Measurements from ENCODE around the gene HABP2.

The HABP2 gene

GRCh38 chr10:113552701-113553100, at the start of gene HABP2:
HABP2 (plus strand) TSS chr10:113553053; CDS start chr10:113553122, 69 bp downstream.
- no peak for DNase-seq (ENCODE audit: low read depth in 2 of 2)

- DNase-seq (ENCODE audit: low read depth in 2 of 2), result no peak
Measured at GRCh38 chr10:113503930-113504329, 48.9 kb upstream of the HABP2 start.

DNA sequence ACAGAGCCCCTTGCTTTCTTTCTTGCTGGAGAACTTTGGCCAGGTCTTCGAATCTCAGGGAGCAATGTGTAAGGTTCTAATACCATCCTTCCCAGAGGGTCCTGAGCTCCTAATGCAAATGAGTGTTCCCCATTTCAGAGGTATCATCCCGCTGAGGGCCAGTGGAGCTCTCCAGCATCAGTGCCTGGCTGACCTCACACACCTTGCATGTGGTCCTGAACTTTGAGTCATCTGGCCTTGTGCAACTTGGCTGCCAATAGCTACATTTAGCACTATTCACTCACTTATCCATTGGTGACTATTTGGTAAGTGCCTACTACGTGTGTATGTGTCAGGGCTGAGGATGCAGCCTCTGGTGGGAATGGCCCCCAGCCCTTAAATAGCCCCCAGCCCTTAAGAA, 48.4 kb upstream of the HABP2 start:
- DNase-seq (ENCODE audit: low read depth in 2 of 2), result no peak

DNA sequence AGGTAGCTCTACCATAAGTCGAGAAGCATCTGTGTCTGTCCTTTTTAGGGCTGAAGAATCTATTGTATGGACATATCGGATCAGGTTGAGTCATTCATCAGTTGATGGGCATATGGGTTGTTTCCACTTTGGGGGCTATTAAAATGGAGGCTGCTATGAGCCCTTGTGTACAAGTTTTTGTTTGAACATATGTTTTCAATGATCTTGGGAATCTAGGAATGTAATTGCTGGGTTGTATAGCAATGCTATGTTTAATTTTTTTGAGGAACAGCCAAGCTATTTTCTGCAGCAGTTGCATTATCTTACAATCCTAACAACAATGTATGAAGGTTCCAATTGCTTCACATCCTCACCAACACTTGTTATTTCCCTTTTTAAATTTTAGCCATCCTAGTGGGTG, 46.4 kb upstream of the HABP2 start:
- DNase-seq (ENCODE audit: low read depth in 2 of 2), result no peak

GRCh38 chr10:113511419-113511818, 41.4 kb upstream of the HABP2 start:
- no peak for DNase-seq (ENCODE audit: low read depth in 2 of 2)

DNA sequence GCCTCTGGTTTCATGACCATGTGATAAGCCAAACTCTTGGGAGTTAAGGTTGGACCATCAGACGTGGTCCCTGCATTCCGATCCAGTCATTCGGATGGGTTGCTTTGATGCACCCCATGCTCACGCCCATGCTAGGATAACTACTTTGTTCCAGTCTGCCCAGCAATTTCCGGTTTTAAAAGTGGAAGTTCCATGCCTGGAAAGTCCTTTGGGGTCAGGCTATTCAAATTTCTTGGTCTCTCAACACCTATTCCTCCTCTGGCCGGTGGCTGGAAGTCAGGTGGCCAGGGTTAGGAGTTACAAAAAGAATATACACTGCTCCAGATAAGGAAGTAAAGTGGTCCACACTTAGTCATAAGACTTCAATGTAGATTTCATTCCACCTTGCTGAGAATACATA, 37.7 kb upstream of the HABP2 start:
- DNase-seq (ENCODE audit: low read depth in 2 of 2), result no peak

DNA sequence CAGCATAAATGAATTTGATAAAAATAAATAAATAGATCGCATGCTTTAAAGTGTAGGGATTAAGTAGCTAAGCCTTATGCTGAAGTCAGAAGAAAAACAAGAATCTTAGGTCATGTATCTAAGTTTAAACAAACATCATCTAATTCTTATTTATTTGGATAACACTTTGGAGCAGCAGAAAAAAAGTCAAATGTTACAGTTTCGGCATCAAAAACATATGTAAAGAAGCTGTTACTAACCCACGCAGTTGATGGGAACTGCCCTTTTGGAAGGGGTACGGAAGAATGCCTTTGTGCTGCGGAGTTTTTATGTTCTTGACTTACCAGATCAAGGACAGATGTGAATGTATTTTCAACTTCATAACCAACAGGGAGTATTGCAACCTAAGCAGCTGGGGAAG, 37.3 kb upstream of the HABP2 start:
- no peak for DNase-seq (ENCODE audit: low read depth in 2 of 2)

DNA sequence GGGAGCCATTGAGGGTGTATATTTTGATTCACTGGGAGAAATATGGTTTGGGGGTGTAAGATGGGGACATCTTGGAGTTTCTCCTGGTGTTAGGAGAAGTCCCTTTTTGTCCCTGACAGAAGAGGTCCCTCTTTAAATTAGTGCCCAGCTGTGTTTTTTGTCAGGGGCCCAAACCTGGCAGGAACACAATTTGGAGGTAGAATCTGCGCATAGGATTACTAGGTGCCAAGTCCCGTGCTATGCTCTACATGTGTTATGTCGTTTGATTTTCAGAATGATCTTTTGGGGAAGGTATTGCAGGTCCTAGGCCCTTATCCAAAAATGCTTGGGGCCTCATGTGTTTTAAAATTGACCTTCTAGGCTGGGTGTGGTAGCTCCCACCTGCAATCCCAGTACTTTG, 36.8 kb upstream of the HABP2 start:
- DNase-seq (ENCODE audit: low read depth in 2 of 2), result no peak

- DNase-seq (ENCODE audit: low read depth in 2 of 2), result no peak
Measured at GRCh38 chr10:113517165-113517900, 35.5 kb upstream of the HABP2 start.

GRCh38 chr10:113517901-113518260, 35.0 kb upstream of the HABP2 start:
- DNase-seq (ENCODE audit: low read depth in 2 of 2), result no peak

DNA sequence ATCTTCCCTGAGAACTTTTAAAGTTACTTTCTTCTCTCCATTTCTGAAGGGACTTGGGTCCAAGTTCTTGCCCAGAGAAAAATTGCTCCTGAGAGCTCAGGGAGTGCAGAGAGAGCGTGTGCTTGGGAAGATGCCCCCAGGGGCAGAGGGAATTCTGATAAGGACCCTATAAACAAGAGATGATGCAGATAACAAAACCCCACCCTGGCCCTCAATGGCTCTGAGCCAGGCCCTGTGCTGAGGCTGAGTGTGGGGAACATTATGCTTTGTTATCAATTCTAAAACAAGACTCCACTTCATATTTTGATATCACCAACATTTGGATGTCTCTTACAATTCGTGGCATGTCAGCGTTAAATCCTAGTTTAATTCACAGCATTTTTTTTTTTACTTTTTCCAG, 34.4 kb upstream of the HABP2 start:
- no peak for DNase-seq (ENCODE audit: low read depth in 2 of 2)

- DNase-seq (ENCODE audit: low read depth in 2 of 2), result no peak
Measured at GRCh38 chr10:113518816-113519591, 33.8 kb upstream of the HABP2 start.

GRCh38 chr10:113519681-113520115, 33.2 kb upstream of the HABP2 start:
- no peak for DNase-seq (ENCODE audit: low read depth in 2 of 2)

GRCh38 chr10:113520261-113520660, 32.6 kb upstream of the HABP2 start:
- no peak for DNase-seq (ENCODE audit: low read depth in 2 of 2)

- DNase-seq (ENCODE audit: low read depth in 2 of 2), result no peak
Measured at GRCh38 chr10:113520690-113521474, 32.0 kb upstream of the HABP2 start.

GRCh38 chr10:113521475-113521795, 31.4 kb upstream of the HABP2 start:
- DNase-seq (ENCODE audit: low read depth in 2 of 2), result no peak

- no peak for DNase-seq (ENCODE audit: low read depth in 2 of 2)
Measured at GRCh38 chr10:113522460-113522859, 30.4 kb upstream of the HABP2 start.

GRCh38 chr10:113523071-113523470, 29.8 kb upstream of the HABP2 start:
- no peak for DNase-seq (ENCODE audit: low read depth in 2 of 2)

DNA sequence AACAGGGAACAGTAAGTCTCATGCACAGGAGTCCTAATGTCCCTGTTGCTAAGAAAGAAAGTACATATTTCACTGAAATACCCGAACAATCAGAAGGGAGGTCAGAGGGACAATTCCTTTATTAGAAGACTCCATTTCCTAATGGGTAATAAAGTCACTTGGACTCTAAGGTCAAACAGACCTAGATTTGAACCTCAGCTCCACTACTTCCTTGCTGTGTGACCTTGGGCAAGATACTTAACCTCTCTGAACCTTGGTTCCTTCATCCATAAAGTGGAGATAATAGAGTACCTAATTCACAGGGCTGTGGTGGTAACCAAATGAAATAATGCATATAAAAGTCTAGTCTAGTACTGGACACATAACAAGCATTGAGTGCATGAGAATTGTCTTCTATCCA, 29.2 kb upstream of the HABP2 start:
- no peak for DNase-seq (ENCODE audit: low read depth in 2 of 2)

GRCh38 chr10:113524120-113524519, 28.7 kb upstream of the HABP2 start:
- no peak for DNase-seq (ENCODE audit: low read depth in 2 of 2)

DNA sequence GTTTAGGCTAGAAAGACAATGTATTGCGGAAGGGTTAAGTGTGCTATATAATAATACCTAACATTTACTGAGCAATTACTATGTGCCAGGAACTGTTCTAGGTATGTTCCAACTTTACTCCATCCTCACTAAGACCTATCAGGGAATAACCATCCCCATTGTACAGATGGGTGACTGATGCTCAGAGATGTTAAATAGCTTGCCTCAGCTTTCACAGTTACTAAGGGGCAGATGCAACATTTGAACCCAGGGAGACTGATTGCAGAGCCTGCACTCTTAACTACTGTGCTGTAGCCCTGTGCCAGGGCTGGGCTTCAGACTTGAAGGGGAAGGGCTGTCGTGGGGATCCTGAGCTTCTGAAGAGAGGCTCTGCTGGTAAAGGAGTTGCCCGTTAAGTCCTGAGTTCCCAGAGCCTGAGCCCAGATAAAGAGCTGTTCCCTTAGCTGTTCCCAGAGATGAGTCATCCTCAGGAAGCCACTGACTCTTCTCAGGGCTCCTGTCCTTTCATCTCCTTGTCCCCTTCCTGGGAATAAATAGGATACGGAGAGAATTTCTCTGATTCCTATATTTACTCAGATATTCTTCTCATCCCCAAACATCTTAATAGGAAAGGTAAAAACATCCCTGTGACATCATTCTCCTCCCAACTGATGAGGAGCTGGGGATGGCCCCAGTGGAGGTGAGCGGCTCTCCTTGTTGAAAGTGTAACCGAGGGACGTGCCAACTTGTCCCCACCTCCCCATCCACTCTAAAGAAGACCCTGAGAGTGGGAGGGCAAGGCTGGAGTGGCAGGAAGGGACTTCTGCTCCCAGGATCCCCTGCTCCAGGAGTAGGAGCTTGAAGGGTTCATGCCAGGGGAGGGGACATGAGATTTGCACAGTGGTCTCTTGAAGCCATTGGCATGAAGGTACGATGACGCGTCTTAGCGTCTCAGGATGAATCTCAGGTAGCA, 28.0 kb upstream of the HABP2 start:
- no peak for DNase-seq (ENCODE audit: low read depth in 2 of 2)

- DNase-seq (ENCODE audit: low read depth in 2 of 2), result no peak
Measured at GRCh38 chr10:113525713-113526112, 27.1 kb upstream of the HABP2 start.

Measured in stimulated activated CD4-positive, alpha-beta T cell treated with anti-CD3 and anti-CD28 coated beads, Interleukin-1b, Interleukin-23, amount 100 ng/mL, for 4 hours (primary cell).